PC-9 (cell line): Measurements from ENCODE around the gene ABCA1.

ENCODE experiments used
- CTCF ChIP-seq: fragments of 200-600 bp; sonication (generic); conservative IDR thresholded peaks from 2 replicates; pipeline ENCODE4 v1.6.1; 2017; ENCODE audit warnings: mixed run types, antibody characterized with exemption, mild to moderate bottlenecking, moderate library complexity
- EZH2 ChIP-seq: fragments of 200-600 bp; sonication (generic); IDR thresholded peaks from 2 replicates; pipeline ENCODE4 v1.8.0; 2017; ENCODE audit warnings: antibody characterized with exemption, low read depth

GRCh38 chr9:104833696-104834095, 94.3 kb downstream of the ABCA1 start:
- no peak for TF ChIP-seq EZH2
- TF ChIP-seq CTCF = no peak
